Activated CD8-positive, alpha-beta memory T cell treated with anti-CD3 and anti-CD28 coated beads for 4 hours (primary cell): Measurements from ENCODE around the gene CRB2.

Source experiments
- DNase-seq, 2 donors: peaks; one replicate each; pipeline ENCODE4 v3.0.0-alpha.2; 2020; ENCODE audit warnings: low read depth in 2 of 2

Gene CRB2

GRCh38 chr9:123347289-123348060, 8.5 kb upstream of the CRB2 start:
- no peak for DNase-seq

- no peak for DNase-seq
Observed at GRCh38 chr9:123348317-123348992, 7.5 kb upstream of the CRB2 start.

- DNase-seq, result no peak
Observed at GRCh38 chr9:123349033-123349432, 7.0 kb upstream of the CRB2 start.

GRCh38 chr9:123349691-123350480, 6.1 kb upstream of the CRB2 start:
- DNase-seq, result peak; percentile 42 to 47

- no peak for DNase-seq
Observed at GRCh38 chr9:123350590-123351310, 5.2 kb upstream of the CRB2 start.

GRCh38 chr9:123353041-123353440, 3.0 kb upstream of the CRB2 start:
- no peak for DNase-seq

GRCh38 chr9:123353984-123354591, 1.9 kb upstream of the CRB2 start:
- peak in 1 of 2 donors; percentile 26 for DNase-seq

GRCh38 chr9:123354806-123355508, 1.0 kb upstream of the CRB2 start:
- DNase-seq, result no peak

- no peak for DNase-seq
Observed at GRCh38 chr9:123356851-123357742, 1.1 kb downstream of the CRB2 start.

GRCh38 chr9:123357743-123358059, 1.7 kb downstream of the CRB2 start:
- no peak for DNase-seq

GRCh38 chr9:123358181-123358905, 2.3 kb downstream of the CRB2 start:
- DNase-seq, result no peak

- no peak for DNase-seq
Observed at GRCh38 chr9:123359106-123359505, 3.1 kb downstream of the CRB2 start.

GRCh38 chr9:123359546-123359945, 3.5 kb downstream of the CRB2 start:
- no peak for DNase-seq

- no peak for DNase-seq
Observed at GRCh38 chr9:123360161-123361085, 4.4 kb downstream of the CRB2 start.

- DNase-seq, result no peak
Observed at GRCh38 chr9:123361086-123361730, 5.2 kb downstream of the CRB2 start.

- DNase-seq, result no peak
Observed at GRCh38 chr9:123361731-123362510, 5.9 kb downstream of the CRB2 start.

- no peak for DNase-seq
Observed at GRCh38 chr9:123362856-123363255, 6.9 kb downstream of the CRB2 start.
